Prostate gland (tissue), 2 donors: Measurements from ENCODE around the gene SMAD1.

Experiments used
- POLR2AphosphoS5 ChIP-seq: sonication (generic); formaldehyde crosslinking; IDR thresholded peaks from one replicate; pipeline ENCODE4 v1.6.1; 2017; ENCODE audit warnings: antibody characterized with exemption
- TF ChIP-seq, protein P1 (sequence below), 4 experiments: fragments of 200-600 bp in 2 of 4; fragments of 450-650 bp in 2 of 4; sonication (generic) in 2 of 4; IDR thresholded peaks; 1 replicate in 3 of 4; 2 replicates in 1 of 4; pipeline ENCODE4 v1.5.1; 2016 to 2019; ENCODE audit warnings: antibody characterized with exemption in 4 of 4, mild to moderate bottlenecking in 2 of 4, moderate library complexity in 2 of 4

DNA sequence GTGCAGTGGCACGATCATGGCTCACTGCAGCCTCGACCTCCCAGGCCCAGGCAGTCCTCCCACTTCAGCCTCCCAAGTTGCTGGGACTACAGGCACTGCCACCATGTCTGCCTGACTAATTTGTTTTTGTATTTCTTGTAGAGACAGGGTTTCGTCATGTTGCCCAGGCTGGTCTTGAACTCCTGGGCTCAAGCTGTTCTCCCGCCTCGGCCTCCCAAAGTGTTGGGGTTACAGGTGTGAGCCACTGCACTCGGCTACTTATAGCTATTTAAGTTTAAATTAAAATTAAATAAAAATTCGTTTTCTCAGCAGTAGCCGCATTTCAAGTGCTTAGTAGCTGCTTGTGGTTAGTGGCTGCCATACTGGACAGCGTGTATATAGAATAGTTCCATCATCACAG is 3.5 kb downstream of the SMAD1 start:
- TF ChIP-seq POLR2AphosphoS5: no peak
- TF ChIP-seq, protein P1, sequence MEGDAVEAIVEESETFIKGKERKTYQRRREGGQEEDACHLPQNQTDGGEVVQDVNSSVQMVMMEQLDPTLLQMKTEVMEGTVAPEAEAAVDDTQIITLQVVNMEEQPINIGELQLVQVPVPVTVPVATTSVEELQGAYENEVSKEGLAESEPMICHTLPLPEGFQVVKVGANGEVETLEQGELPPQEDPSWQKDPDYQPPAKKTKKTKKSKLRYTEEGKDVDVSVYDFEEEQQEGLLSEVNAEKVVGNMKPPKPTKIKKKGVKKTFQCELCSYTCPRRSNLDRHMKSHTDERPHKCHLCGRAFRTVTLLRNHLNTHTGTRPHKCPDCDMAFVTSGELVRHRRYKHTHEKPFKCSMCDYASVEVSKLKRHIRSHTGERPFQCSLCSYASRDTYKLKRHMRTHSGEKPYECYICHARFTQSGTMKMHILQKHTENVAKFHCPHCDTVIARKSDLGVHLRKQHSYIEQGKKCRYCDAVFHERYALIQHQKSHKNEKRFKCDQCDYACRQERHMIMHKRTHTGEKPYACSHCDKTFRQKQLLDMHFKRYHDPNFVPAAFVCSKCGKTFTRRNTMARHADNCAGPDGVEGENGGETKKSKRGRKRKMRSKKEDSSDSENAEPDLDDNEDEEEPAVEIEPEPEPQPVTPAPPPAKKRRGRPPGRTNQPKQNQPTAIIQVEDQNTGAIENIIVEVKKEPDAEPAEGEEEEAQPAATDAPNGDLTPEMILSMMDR (IDR thresholded peaks at IDR 0.05): no peak
